NCI-H2227 (cell line): ENCODE data around the gene SLC35G2.
"Not testable (repeated sequence)": the region's sequence is repeated elsewhere in the genome, so short reads cannot be mapped to it uniquely, and the experiment has no call there.

ENCODE experiments used
- DNase-seq: peaks from one replicate; lab custom pipeline; 2025; ENCODE audit not compliant: unreplicated experiment; lab: John Stamatoyannopoulos, UW

Gene SLC35G2

DNA sequence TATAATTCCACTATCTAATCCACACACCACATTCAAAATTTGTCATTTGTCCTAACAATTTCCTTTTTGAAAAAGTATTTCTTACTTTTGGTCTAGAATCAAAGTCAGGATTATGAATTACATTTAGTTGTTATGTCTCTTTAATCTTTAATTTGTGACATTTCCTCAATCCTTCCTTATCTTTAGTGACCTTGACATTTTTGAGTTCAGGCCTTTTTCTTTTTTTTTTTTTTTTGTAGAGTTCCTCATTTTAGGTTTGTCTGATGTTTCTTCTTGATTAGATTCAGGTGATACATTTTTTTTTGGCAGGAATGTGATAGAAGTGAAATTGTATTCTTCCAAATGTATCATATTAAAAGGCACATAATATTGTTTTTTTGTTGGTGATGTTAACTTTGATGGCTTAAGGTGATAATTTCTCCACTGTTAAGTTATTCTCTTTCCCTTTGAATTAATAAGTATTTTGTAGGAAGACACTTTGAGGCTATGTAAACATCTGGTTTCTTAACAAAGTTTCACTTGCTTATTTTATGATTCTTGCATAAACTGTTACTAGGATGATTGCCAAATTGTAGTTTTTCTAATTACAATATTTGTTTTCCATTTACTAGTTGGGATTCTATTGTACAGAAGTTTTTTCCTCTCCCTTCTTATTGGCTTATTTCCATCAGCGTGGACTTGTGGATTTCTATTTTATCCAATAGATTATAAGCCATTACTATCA, 16.3 kb downstream of the SLC35G2 start:
- no peak for DNase-seq

DNA sequence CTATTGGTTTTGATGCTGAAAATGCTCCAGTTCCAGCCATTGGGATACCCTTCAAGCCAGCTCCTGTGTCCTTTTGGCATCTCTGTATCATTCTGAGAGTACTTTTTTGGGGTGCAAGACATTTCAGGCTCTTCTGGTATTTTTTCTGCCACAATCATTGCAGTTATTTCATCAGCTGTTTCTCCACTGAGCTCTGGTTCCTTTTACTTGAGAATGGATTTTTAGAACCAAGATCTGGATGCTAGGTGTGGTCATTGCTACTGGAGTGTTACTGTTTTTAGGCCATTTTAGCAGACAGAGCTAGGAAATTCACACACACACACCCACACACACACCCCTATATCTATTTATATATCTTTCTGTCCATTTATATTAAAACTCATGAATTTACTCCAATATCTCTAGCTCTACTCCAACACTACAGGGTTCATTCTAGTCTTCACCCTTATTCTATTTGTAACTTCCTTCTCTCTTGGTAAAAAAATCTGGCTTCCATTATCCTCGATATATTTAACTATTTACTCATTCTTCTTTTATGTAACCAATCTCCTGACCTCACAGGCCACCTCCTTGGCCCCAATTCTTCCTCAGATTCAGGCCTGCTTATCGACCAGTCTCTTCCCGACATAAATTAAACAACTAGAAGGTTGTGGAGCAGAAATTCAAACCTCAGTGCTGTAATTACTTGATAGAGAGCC, 17.0 kb downstream of the SLC35G2 start:
- no peak for DNase-seq

DNA sequence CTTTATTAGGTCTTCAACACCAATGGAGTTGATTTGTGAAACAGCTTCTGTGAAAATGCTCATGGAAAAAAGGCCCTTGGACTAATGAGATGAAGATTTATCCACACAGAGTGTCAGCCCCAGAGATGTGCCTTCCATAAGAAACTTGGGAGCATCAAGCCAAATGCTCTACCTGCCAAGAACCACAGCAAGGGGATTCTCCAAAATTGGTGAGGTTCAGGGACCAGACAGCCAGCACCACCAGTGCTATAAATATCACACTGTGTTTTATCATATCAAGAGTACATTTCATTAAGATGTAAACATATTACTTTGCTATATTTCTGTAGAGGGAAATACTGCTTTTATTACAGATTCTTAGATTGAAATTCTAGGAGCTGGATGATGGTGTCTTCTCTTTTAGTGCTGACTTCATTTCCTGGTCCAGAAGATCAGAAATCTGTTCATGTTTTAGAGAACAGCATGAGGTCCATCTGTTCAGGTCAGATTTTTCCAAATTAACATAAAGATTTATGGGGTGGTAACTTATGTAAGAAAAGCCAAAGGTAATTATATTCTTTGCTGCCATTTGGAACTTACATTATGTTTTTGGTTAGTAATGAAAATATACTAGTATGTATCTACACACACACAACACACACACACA, 17.7 kb downstream of the SLC35G2 start:
- no peak for DNase-seq

DNA sequence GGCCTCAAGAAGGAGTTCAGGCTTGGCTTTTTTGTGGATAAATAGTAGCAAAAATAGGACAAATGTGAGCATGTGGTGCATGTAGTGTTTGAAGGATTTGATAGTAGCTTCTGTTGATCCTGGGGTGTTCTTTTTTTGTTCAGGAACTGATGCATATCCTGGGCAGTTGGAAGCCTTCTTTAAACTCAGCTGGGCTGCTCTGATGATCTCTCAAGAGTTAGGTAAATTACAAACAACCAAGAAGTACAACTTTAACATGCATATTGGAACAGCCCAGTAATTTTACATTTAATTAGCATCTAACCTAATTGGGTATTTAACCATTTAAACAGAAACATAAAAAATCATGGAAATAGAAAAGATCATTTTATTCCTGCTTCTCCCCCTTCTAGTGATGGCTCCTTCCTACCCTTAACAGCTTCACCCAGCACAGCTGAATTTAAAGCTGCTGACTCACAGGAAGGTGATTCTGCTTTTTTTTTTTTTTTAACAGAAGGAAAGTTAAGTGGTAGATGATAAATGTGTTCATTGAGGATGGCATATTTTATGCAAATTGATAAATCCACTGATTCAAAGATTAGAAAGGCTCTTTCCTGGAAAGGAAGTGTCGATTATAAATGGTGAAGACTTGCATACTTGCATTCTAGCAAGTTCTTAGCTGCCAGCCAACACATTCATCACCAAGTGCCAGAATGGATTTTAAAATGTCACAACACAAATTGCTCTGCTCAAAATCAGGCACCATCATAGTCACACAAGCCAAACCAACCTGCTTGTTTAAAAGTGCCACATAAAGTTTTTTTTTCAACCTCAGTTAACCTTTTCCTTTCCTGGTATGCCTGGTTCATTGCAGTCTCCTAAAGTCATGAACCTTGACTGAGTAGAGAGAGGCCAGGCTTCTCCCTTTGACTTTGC, 20.0 kb downstream of the SLC35G2 start:
- no peak for DNase-seq

DNA sequence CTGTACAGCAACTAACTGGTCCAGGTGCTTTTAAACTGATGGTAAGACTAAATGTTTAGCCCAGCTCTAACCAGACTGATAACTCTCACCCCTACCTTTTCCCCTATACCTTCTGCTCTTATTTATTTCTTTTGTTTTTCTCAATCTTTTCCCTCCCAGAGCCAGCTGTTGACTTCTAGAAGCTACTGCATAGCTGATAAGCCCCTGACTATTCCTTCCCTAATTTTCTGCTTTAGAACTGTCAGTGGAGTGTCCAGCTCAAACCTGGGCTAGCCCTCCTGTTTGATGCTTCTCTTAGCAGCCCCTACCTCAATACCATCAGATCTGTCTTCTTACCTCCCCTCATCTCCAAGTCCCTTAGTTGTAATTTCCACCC, 20.6 kb downstream of the SLC35G2 start:
- no peak for DNase-seq

DNA sequence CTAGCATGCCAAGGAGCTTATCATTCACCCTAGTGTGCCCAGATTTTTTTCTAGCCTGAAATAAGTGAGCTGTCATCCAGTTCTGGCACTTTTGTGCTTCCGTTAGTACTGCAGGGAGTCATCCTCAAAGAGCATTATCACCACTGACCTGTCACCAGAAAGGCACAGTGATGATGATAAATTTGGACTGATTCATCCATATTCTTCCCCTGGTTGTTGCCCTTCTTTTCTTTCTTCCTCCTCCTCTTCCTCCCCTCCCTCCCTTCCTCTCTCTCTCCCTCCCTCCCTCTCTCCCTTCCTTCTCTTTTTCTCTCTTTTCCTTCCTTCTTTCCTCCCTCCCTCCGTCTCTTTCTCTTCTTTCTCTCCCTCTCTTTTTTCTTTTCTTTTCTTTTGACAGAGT, 21.3 kb downstream of the SLC35G2 start:
- no peak for DNase-seq

DNA sequence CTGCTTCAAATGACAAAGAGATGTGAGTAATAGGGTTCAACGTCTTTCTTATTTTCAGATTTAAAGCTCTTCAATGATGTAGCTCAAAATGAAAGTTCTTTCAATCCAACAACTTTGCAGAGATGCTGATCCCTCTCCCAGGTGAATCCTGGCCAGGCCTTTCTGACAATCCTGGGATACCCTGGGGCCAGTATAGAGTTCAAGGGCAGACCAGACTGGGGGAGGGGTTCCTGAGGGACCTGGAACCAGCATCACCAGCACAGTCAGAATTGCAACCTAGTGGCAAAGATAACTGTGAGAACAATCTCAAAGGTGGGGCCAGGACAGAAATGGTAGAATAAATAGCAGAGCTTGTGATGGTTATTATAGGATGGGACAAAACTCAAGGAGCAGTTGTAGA, 23.4 kb downstream of the SLC35G2 start:
- DNase-seq, result no peak

DNA sequence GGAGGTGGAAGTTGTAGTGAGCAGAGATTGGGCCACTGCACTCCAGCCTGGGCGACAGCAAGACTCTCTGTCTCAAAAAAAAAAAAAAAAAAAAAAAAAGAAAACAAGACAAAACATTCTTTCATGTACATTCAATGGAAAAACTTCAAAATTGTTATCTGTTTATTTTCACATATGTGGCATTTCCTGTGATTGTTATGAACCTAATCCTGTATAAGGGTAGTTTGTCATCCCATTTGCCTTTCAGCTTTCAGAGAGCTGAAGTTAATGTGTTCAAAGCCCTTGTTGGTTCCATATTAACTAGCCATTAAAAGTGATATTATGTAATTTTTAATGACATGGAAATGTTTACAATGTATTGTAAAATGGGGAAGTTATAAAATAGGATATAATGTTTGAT, 25.8 kb downstream of the SLC35G2 start:
- DNase-seq, result no peak

DNA sequence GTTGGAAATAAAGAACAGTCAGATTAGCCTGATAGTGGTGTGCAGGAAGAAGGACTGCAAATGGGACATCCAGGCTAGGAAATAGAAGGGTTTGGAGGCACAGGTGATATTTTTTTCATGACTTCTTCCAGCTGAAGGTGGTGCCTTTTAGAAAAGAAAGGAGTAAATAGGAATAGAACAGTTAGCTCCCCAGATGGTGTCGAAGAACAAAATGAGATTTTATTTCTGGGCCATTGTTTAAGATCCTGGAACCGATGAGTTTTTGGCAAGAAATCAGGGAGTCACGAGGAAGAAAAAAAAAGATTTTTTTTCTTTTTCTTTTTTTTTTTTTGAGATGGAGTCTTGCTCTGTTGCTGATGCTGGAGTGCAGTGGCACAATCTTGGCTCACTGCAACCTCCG, 33.3 kb downstream of the SLC35G2 start:
- DNase-seq, result no peak

DNA sequence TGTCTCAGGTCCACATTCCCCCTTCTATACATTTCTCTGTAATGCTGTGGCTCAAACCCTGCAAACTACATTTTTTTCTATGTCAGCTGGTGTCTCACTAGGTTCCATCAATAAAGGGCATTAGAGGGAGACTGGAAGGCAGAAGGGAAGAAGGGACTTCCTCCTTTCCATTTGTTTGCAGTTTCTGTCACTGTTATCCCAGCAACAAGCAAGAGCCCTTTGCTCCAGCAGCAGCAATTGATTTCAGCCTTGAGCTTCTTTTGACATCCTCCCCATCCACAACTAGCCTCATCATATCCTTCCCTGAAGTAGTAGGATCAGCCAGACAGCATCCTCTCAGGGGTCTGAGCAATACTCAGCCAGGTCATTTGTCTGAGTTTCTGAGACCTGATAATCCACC, 37.7 kb downstream of the SLC35G2 start:
- DNase-seq, result no peak

DNA sequence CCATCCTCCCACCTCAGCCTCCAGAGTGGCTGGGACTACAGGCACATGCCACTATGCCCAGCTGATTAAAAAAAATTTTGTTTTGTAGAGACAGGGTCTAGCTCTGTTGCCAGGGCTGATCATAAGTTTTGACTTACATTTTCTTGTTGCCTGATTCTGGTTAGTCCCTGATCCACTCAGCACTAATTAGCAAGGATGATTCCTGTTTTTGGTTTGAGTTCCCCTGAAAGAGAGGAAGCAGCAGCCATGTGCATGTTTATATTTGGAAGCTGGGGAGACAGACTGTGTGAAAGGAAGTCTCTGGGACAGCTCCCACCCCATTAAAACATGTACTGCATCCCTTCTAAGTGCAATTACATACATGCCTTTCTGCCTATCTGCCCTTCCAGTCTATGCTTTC, 39.5 kb downstream of the SLC35G2 start:
- no peak for DNase-seq

DNA sequence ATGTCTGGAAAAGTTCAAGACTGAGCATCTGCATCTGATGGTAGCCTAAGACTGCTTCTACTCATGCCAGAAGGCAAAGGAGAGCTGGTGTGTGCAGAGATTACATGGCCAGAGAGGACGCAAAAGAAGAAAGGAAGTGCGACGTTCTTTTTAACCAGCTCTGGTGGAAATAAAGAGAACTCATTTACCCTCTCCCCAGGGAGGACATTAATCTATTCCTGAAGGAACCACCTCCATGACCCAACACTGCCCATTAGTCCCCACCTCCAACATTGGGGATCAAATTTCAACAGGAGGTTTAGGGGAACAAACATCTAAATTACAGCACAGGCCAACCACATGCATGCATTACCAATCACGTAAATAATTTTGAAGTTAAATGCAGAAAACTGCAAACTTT, 41.6 kb downstream of the SLC35G2 start:
- DNase-seq, result peak; percentile 5

DNA sequence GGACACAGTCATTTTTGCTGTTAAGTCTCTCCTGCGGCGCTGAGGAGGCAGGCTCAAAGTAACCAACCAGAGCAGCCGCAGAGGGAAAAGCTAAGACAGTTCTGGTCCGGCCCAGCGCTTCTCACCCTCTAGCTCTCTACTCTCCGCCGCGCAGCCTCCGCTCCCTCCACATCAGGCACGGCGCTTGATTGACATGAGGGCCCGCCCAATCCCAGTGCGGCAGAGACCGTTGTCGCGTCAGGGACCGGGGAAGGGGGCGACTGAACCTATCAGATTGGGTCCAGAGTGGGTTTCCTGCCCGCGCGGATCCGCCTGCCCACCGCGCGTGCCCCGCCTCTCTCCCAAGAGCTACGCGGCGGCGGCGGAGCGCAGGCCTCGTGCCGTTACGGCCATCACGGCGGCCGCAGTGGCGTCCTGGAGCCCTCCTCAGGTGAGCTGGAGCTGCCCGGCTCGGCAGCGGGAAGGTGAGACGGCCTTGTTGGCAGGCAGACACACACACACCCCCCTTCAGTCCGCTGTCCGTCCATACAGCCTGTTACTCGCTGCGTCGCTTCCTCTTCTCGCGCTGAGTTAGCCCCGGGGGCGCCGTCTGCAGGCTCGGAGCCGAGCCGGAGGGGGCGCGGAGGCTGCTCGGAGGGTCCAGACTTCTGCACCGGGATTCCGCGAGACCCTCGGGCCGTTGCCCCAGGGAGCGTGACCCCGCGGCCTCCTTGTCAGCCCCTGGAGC, 43.1 kb downstream of the SLC35G2 start, which contains the start of gene NCK1:
TSS of gene NCK1 (plus strand) at position 319 of the 727 bp plus-strand sequence. CDS start 65,794 bp downstream, outside the sequence.
- DNase-seq, result peak; percentile 96

DNA sequence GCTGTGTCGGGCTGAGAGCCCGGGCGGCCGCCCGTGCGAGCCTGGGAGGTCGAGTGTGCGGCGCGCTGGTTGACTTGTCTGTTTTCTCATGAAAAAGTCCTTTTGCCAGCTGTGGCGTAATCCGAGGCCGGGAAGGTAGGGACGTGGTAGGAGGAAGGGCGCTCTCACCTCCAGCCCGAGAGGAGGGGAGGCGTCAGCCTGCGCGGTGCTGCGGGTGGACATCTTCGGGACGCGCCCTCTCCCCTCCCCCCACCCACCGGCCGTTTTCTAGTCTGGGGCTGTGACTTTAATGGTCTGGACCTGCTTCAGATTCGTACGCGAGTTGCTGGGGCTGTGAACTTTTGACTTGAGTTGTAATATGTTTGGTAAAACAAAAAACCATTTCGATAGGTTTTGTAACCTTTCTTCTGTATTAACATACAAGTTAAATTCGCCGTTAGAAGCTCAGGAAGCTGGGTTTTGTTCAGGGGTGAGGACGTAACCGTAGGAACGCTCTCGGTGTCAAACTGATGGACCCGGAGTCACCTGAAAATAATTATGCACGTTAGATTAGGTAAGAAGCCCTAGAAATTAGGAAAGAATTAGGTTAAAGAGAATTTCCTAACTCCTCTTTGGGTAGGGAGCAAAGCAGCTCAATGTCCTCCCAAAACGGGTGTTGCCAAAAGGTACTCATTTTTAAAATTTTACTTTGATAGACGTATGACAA, 43.8 kb downstream of the SLC35G2 start:
- DNase-seq, result peak; percentile 65

DNA sequence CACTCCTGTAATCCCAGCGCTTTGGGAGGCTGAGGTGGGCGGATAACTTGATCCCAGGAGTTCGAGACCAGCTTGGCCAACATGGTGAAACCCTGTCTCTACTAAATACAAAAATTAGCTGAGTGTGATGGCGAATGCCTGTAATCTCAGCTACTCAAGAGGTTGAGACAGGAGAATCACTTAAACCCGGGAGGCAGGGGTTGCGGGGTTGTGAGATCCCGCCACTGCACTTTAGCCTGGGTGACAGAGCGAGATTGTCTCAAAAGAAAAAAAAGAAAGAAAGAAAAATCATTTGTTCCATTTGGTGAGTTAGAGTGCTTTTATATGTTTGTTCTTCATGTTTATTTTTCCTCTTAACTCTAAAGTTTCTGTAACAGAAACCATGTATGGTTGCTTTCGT, 50.4 kb downstream of the SLC35G2 start:
- DNase-seq, result no peak

DNA sequence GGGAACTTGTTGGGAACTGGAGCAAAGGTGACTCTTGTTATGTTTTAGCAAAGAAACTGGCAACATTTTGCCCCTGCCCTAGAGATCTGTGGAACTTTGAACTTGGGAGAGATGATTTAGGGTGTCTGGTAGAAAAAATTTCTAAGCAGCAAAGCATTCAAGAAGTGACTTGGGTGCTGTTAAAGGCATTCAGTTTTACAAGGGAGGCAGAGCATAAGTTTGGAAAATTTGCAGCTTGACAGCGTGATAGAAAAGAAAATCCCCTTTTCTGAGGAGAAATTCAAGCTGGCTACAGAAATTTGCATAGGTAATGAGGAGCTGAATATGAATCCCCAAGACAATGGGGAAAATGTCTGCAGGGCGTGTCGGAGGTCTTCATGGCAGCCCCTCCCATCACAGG, 53.3 kb downstream of the SLC35G2 start:
- not testable (repeated sequence) for DNase-seq

DNA sequence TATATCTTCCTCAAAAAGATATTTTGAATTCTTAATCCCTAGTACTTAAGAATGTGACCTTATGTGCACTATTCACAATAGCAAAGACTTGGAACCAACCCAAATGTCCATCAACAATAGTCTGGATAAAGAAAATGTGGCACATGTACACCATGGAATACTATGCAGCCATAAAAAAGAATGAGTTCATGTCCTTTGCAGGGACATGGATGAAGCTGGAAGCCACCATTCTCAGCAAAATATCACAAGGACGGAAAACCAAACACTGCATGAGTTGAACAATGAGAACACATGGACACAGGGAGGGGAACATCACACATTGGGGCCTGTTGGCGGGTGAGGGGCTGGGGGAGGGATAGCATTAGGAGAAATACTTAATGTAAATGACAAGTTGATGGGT, 60.6 kb downstream of the SLC35G2 start:
- DNase-seq, result not testable (repeated sequence)

DNA sequence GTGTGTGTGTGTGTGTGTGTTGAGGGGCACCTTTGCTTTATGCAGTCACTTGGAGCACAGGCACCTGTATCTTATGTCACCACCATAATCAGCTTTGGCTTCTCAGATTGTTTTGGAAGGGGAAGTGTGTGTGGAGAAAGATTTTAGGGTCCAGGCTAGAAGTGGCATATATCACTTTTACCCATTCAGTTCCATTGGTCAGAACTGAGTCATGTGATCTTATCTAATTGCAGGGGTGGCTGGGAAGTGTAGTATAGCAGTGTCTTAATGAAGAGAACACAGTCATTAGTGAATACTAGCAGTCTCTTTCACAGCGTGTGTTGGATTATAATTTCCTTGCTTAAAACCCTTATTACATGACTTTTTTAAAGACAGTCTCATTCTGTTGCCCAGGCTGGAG, 63.6 kb downstream of the SLC35G2 start:
- DNase-seq, result peak; percentile 0

DNA sequence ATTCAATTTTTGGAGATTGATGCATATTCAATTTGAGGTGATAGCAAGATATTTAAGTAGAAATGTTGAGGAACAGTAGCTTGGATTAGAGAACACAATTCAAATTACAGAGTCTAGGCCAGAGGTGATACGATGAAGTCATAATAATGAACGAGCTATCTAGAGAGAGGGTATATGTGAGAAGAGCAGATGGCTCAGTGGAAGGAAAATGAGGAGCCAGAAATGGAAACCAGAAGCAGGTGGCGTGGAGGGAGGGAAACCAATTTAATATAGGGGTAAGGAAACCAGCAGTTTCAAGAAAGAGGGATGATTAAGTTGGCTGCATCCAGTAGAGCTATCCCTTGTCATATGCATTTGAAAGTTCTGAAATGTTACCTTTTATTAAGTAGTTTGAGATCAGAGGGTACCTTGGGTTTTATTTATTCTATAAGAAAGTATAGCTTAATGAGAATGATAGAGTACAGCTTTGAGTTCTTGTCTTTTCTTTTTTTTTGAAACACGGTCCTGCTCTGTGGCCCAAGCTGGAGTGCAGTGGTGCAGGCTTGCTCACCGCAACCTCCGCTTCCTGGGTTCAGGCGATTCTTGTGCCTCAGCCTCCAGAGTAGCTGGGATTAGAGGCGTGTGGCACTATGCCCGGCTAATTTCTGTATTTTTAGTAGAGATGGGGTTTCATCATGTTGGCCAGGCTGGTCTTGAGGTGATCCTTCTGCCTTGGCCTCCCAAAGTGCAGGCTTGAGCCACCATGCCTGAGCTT, 65.2 kb downstream of the SLC35G2 start:
- peak; percentile 39 for DNase-seq
